ENCODE measurements around the gene GLRX. TPM values are rescaled to one million over a fixed set of nuclear protein-coding genes. Genes with fewer than 3 reads are reported as not detected.
"Not testable (repeated sequence)": the region's sequence is repeated elsewhere in the genome, so short reads cannot be mapped to it uniquely, and the experiment has no call there.

Gene GLRX
- total and polyA plus RNA-seq, 9 donors: 4.1 to 35.7 (median 11.7) TPM

DNA sequence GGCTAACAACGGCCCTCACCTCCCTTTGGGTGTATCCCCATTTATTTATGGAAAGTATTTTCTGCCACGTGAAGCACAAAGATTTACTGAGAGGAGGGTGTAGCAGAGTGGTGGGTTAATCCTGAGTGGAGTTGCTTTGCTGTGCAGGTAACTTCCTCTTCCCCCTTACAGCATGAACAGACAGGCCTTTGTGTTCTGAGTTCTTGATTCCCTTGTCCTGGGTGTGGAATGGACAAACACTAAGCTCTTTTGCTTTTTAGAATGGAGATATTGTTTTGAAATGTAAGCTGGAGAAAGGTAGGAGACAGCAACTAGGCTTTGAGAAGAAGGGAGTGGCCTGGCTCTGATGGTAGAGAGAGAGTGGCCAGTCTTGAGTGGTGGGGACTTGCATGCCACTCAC is 17.1 kb upstream of the GLRX start:
- intact Hi-C loops (cut with DNase I): loop anchor here in 2 of 4 donors (5.0 to 10.0 kb wide), 2 partner anchors 52 to 55 kb away; no protein-coding TSS in a partner anchor
- Histone ChIP-seq H3K27me3 (no peaks in the 10 kb centered on the region), H3K4me1 (ENCODE audit: insufficient read depth) (no peaks in the 10 kb centered on the region), H3K4me3 (no peak overlapping the region), H3K36me3 (no peaks in the 10 kb centered on the region), H3K9me3 (no peaks in the 10 kb centered on the region), H3K27ac (no peak overlapping the region)
- TF ChIP-seq EP300 (IDR thresholded peaks at IDR 0.05) (no peak), POLR2A (IDR thresholded peaks at IDR 0.05) (no peak)
- TF ChIP-seq, protein P1, sequence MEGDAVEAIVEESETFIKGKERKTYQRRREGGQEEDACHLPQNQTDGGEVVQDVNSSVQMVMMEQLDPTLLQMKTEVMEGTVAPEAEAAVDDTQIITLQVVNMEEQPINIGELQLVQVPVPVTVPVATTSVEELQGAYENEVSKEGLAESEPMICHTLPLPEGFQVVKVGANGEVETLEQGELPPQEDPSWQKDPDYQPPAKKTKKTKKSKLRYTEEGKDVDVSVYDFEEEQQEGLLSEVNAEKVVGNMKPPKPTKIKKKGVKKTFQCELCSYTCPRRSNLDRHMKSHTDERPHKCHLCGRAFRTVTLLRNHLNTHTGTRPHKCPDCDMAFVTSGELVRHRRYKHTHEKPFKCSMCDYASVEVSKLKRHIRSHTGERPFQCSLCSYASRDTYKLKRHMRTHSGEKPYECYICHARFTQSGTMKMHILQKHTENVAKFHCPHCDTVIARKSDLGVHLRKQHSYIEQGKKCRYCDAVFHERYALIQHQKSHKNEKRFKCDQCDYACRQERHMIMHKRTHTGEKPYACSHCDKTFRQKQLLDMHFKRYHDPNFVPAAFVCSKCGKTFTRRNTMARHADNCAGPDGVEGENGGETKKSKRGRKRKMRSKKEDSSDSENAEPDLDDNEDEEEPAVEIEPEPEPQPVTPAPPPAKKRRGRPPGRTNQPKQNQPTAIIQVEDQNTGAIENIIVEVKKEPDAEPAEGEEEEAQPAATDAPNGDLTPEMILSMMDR (IDR thresholded peaks at IDR 0.05): no peak
- 68 to 85% (median 79%) methylated on average over 2 of the region's 2 CpGs for WGBS, 3 donors
- no peak for DNase-seq

DNA sequence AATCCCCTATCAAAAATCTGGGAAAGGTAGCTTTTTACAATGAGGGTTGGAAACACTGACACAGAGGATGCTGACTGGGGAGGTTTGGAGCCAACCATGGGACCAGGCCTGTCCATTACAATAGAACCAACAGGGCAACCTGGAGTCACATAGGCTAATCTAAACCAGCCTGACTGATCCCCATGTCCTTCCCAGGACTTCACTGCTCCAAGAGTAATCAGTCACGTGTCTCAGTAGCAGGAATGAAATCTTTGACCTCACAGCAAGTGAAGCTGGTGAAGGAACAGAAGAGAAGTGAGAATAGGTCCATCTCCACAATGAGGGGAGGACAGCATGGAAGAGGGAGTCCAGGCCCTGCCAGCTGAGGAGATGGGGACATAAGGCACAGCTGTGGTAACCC is 16.0 kb upstream of the GLRX start:
- no peak for DNase-seq
- Histone ChIP-seq H3K27me3 (no peaks in the 10 kb centered on the region), H3K4me3 (no peak overlapping the region), H3K36me3 (no peaks in the 10 kb centered on the region), H3K27ac (no peak overlapping the region), H3K9me3 (no peaks in the 10 kb centered on the region), H3K4me1 (ENCODE audit: insufficient read depth) (no peaks in the 10 kb centered on the region)
- intact Hi-C loops (cut with DNase I): loop anchor here in 1 of 4 donors (5.0 kb wide), 1 partner anchor 51 kb away; no protein-coding TSS in a partner anchor
- 82 to 92% (median 91%) methylated on average over 1 of the region's 1 CpG for WGBS, 3 donors
- TF ChIP-seq EP300 (IDR thresholded peaks at IDR 0.05) (no peak), POLR2A (IDR thresholded peaks at IDR 0.05) (no peak)
- TF ChIP-seq, protein P1 (IDR thresholded peaks at IDR 0.05): no peak

DNA sequence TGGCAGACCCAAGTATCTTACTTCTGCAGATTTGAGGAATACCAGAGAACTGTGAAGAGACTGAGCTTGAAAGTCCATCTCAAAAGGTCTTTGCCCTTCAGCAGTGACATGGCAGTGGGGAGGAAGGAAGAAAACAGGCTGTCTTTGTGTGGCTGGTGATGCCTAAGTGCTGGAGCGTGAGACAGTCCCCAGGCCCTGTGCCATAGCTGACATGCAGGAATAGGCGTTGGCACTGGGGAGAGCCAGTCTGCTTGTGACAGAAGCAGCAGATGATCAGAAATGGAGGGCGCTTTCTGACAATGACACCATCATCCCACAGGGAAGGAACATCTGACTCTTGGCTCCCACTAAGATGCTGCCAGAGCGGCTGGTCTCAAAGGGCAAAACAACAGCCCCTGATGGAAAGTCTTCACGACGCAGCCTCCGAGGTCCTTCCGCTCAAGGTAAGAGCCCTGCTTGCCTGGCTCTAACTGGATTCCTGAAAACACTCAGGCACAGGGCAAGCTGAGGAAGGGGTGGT is 15.5 kb upstream of the GLRX start:
- no peak for TF ChIP-seq EP300 (IDR thresholded peaks at IDR 0.05)
- TF ChIP-seq, protein P1 (IDR thresholded peaks at IDR 0.05): no peak
- no peak for TF ChIP-seq POLR2A (IDR thresholded peaks at IDR 0.05)
- H3K4me3 ChIP-seq: no peak overlapping the region
- WGBS, 3 donors: 89 to 98% (median 96%) methylated on average over 8 of the region's 8 CpGs
- H3K9me3 ChIP-seq: no peaks in the 10 kb centered on the region
- H3K4me1 ChIP-seq (ENCODE audit: insufficient read depth): no peaks in the 10 kb centered on the region
- H3K27ac ChIP-seq: no peak overlapping the region
- H3K36me3 ChIP-seq: no peaks in the 10 kb centered on the region
- intact Hi-C loops (cut with DNase I): loop anchor here in 1 of 4 donors (5.0 kb wide), 1 partner anchor 51 kb away; no protein-coding TSS in a partner anchor
- no peaks in the 10 kb centered on the region for H3K27me3 ChIP-seq
- no peak for DNase-seq

DNA sequence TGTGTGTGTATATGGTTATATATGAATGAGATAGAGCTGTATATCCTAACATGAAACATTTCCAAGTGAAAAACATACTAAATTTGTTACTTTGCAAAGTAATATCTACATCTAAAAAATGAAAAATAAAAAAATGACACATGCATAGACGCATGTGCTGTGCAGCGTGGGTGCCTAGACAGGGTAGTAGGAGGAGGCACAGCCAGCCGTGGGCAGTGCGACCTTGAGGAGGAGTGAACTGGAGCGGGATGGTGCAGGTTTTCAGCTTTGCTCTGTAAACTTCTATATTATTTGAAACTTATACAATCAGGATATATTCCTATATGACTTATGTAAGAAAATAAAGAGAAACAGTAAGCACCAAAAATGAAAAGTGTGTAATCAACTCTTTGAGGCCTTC is 15.0 kb upstream of the GLRX start:
- H3K27ac ChIP-seq: no peak overlapping the region
- TF ChIP-seq EP300 (IDR thresholded peaks at IDR 0.05) (no peak), POLR2A (IDR thresholded peaks at IDR 0.05) (no peak)
- TF ChIP-seq, protein P1 (IDR thresholded peaks at IDR 0.05): no peak
- intact Hi-C loops (cut with DNase I): loop anchor here in 1 of 4 donors (5.0 kb wide), 1 partner anchor 50 kb away; no protein-coding TSS in a partner anchor
- no peaks in the 10 kb centered on the region for H3K36me3 ChIP-seq
- no peaks in the 10 kb centered on the region for H3K4me1 ChIP-seq (ENCODE audit: insufficient read depth)
- 77 to 86% (median 82%) methylated on average over 5 of the region's 5 CpGs for WGBS, 3 donors
- H3K27me3 ChIP-seq: no peaks in the 10 kb centered on the region
- H3K4me3 ChIP-seq: no peak overlapping the region
- DNase-seq: no peak
- H3K9me3 ChIP-seq: no peaks in the 10 kb centered on the region

DNA sequence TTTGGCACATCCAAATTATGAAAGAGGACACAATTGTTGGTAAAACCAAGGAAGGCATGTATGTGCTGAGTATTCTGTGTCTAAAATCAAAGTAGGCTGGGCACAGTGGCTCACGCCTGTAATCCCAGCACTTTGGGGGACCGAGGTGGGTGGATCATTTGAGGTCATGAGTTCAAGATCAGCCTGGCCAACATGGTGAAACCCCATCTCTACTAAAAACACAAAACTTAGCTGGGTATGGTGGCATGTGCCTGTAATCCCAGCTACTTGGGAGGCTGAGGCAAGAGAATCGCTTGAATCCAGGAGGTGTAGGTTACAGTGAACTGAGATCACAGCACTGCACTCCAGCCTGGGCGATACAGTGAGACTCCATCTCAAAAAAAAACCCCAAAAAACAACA is 14.4 kb upstream of the GLRX start:
- not testable (repeated sequence) for H3K9me3 ChIP-seq; H3K27me3 ChIP-seq; H3K4me1 ChIP-seq (ENCODE audit: insufficient read depth); H3K36me3 ChIP-seq; H3K4me3 ChIP-seq; DNase-seq; H3K27ac ChIP-seq
- intact Hi-C loops (cut with DNase I): loop anchor here in 1 of 4 donors (5.0 kb wide), 1 partner anchor 50 kb away; no protein-coding TSS in a partner anchor
- 92 to 95% (median 93%) methylated on average over 4 of the region's 4 CpGs for WGBS, 3 donors
